Pulmonary artery endothelial cell (primary cell): ENCODE data around the gene TEX44. TPM values are rescaled to one million over a fixed set of nuclear protein-coding genes. Genes with fewer than 3 reads are reported as not detected.
"Not testable (repeated sequence)": the region's sequence is repeated elsewhere in the genome, so short reads cannot be mapped to it uniquely, and the experiment has no call there.

Experiments
- DNase-seq: peaks from one replicate; pipeline ENCODE4 v3.0.0-alpha.2; 2011; ENCODE audit warnings: low read depth, low spot score
- total RNA-seq: library from RNA; depleted of rRNA; stranded (reverse); fragments of >200 nt; gene quantifications from 2 replicates; pipeline ENCODE4 v1.2.3, GENCODE V29; 2014

The TEX44 gene
- not detected in 2 replicates for total RNA-seq

GRCh38 chr2:231592636-231593145 is at the start of gene TEX44:
TEX44 (plus strand) TSS chr2:231592864; CDS start chr2:231592952, 88 bp downstream.
- DNase-seq = no peak

- no peak for DNase-seq
Observed at GRCh38 chr2:231545105-231545902, 47.4 kb upstream of the TEX44 start.

DNA sequence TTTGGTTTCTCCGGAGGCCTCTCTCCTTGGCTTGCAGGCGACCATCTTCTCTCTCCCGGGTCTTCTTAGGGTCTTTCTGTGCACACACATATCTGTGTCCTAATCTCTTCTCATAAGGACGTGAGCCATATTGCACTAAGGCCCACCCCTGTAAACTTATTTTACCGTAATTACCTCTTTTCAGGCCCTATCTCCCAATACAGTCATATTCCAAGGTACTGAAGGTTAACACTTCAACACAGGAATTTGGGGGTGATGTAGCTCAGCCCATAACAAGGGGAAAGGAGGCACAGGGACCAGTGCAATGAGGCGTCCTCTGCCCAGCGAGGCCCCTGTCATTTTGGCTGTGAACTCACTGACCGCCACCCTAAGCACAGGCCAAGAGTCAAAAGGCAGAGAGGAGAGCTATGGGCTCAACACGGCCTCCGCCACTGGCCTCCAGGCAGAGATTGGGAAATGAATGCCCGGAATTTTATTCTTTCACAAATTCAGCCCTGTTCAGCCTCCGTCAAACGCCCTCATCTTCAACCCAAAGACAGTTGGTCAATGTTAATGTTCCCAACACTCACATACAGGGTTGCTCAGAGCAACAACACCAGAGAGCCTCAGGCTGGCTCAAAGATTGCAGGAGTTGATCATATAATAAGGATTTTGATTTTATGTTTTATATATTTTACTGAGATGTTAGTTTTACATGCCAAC is 46.5 kb upstream of the TEX44 start:
- no peak for DNase-seq

GRCh38 chr2:231547315-231548110 is 45.2 kb upstream of the TEX44 start:
- DNase-seq = no peak

- DNase-seq = no peak
Observed at GRCh38 chr2:231548752-231549151, 43.9 kb upstream of the TEX44 start.

DNA sequence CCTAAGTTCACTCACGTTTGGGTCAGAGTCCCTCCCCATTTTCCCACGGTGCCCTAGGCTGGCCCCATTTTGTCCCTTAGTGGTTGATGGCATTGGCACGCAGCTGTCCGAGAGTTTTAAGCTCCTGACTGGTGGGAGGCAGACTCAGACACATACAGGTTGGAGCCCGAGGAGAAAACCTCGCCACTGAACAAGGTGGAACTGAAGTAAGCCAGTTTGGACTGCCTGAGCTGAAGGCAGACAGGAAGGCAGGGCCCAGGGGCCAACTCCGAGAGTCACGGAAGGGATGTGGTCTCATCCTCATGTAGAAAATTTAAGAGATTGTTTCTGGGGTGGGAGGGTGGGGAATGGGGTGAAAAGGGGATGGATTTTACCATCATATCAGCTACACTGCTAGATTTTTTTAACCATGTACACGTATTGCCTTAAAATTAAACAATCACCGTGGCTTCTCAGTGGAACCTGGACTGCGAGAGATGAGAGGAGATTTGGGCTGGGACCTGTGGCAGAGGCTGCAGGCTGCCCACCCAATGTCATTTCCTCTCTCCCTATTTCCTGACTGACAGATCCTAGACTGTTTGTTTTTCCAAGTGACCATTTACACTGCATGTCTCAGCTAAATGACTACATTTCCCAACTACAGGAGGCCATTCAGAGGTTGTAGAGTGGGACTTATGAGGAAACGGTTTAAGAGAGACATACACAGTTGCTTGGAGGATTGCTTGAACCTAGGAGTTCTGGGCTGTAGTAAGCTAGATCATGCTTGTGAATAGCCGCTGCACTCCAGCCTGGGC is 43.0 kb upstream of the TEX44 start:
- DNase-seq = no peak

DNA sequence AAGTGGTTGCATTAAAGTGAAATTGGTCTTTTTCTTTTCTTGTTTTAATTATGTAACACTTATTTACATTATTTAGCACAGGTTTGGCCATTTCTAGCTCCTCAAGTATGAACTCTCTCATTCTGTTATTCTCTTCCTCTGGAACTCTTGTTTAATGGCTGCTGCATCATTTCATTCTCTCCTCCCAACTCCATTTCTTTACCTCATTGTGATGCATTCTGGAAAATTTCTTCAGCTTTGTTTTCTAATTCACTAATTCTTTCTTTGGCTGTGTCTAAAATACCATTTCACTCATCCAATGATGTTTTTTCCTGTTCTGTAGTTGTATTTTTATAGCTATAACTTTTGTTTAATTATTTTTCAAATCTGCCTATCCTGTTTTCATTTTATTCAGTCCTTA is 39.9 kb upstream of the TEX44 start:
- no peak for DNase-seq

DNA sequence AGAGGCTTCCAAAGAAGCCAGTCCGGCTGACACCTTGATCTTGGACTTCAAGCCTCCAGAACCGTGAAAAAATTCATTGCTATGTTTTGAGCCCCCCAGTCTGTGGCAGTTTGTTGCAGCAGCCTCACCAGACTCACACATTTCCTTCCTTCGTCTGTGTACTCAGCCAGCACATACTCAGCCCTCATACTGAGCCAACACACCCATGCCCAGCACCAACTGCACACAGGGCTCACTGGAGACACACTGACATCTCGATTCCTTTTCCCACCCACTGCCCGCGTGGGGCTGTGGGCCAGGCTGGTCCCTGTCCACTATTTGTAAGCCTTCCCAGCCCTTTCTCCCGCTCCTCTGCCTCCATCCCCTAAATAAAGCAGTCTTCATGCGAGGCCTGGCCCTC is 38.3 kb upstream of the TEX44 start:
- no peak for DNase-seq

DNA sequence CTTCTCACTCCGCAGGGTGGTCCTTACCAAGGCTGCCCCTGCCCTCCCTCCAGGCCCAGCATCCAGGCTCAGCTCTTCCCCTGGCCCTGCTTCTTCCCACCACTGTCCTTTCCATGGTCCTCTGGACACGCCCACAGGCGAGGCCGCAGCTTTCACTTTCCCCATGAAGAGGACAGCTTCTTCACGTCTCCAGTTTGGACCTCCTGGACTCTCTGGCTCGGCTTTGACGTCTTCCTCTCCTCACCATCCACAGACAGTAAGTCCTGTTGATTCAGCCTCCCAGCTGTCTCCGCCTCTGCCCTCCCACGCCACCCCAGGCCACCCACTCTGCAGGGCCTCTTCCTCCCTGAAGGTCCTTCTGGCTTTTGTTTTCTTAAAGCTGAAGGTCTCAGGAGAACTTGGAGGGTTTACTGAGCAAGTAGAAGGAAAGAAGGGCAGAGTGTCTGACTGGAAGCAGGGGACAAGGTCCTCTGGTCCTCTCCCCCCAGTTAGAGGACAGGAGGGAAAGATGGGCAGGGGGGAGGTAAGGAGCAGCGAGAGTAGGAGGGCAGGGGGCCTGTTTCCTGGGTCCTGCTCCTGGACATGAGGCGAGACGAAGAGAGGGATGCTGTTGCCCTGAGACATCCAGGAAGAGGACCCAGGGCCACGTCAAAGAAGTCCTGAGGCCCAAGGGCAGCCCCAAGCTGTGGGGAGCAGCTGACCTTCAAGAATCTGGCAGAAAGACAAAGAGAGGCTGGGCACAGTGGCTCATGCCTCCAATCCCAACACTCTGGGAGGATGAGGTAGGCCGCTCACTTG is 37.7 kb upstream of the TEX44 start:
- DNase-seq = no peak

DNA sequence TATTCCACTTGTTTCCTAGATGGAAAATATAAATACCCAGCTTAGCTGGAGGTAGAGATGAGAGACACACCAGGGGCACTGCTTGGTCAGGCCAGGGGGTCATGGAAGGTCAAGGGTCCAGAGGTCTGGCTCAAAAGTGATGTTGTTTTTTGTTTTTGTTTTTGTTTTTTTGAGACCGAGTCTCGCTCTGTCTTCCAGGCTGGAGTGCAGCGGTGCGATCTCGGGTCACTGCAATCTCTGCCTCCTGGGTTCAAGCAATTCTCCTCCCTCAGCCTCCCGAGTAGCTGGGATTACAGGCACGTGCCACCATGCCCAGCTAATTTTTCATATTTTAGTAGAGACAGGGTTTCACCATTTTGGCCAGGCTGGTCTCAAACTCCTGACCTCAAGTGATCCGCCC is 36.2 kb upstream of the TEX44 start:
- DNase-seq = not testable (repeated sequence)

DNA sequence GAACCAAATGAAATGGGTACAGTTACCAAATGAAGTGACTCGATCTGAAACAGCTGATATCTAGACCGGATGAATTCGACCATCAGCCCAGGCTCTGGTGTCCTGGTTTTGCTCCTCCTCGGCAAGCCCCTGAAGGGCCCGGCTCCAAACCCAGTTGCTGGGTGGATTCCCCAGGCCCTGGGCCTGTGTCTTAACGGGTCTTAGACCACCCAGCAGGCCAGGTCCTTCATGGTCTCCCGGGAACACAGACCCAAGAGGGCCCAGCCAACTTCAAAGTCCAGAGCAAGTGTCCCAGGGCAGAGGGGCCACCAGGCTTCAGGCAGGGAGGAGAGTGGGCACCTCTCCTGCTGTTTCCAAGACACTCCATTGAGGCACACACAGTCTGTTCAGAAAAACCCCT is 35.7 kb upstream of the TEX44 start:
- DNase-seq = no peak

GRCh38 chr2:231557571-231558217 is 35.0 kb upstream of the TEX44 start:
- DNase-seq = peak; percentile 32

GRCh38 chr2:231563378-231563961 is 29.2 kb upstream of the TEX44 start:
- DNase-seq = peak; percentile 24

DNA sequence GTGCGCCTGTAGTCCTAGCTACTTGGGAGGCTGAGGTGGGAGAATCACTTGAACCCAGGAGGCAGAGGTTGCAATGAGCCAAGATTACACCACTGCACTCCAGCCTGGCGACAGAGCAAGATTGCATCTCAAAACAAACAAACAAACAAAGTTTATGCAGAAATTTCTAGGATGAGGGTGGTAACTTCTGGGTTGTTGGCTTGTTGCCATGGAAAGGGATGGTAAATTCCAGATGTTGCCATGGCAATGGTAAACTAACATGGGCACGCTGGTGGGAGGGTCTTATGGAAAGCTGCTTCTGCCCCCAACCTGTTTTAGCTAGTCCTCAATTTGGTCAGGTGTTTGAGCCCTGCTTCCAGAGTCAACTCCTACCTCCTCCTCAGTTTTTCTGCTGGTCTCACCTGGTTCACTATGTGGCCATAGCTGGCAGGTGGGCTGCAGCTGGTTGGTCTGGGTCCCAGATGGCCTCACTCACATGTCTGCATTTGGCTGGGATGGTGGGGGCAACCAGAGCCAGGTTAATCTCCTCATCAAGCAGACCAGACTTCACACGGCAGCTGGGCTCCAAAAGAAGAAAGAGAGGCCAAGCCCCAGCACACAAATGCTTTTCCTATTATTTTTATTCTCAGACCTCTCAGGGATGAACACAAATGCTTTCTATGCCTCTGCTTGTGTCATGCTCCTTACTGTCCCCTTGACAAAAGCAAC is 26.6 kb upstream of the TEX44 start:
- DNase-seq = no peak

- no peak for DNase-seq
Observed at GRCh38 chr2:231567159-231567558, 25.5 kb upstream of the TEX44 start.

DNA sequence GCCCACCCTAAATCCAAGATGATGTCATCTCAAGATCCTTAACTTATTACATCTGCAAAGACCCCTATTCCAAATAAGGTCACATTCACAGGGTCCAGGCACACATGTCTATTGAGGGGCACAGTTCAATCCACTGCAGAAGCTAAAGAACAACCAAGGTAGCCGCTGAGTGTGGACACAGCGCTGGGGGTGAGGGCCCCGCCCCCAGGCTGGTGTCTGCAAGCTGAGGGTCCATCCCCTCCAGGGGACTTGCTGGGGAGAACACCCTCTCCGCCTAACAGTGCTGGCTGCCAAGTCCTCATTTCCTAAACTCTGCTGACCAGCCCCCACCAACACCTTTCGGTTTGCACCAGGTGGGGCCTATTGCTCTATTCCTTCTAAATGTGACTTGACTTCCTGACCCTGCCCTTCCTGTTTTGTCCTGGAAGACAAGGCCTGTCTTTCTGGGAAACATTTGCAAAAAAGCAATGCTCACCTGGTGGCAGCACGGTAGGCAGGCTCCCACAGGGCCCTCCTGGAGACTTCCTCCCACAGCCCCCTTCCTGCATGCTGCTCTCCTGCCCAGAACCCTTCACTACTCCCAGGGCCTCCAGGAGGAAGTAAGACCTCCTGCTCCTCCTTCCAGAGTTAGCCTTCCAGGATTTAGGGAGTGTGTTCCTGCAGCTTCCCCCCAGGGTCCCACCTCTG is 24.4 kb upstream of the TEX44 start:
- DNase-seq = no peak

DNA sequence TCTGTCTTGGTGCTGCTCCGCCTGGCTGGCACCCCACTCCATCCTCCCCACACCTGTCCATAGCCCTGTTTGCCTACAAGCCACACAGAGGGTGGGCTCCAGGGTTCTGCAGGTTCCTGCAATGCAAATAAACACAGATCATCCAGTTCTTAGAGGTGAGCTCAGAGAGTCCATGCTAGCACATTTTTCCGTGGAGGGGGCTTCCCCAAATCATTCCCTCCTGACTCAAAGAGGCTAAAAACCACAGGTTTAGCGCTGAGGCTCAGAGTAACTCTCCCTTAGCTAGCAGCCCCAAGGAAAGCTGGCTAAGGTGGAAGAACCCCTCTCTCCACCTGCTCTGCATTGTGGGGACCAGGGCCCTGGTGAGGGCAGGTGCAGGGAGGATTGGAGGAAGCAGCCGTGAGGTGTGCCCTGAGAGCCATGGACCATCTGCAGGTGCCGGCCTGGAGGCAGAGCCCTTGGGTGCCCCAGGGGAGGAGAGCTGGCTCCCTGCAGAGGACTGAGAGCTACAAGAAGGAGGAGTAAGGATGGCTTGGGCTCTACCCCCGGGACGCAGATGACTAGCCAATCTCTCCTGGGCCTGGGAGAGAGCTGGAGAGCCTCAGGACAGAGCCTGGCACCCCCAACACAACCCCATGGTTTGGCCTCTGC is 23.8 kb upstream of the TEX44 start:
- no peak for DNase-seq

DNA sequence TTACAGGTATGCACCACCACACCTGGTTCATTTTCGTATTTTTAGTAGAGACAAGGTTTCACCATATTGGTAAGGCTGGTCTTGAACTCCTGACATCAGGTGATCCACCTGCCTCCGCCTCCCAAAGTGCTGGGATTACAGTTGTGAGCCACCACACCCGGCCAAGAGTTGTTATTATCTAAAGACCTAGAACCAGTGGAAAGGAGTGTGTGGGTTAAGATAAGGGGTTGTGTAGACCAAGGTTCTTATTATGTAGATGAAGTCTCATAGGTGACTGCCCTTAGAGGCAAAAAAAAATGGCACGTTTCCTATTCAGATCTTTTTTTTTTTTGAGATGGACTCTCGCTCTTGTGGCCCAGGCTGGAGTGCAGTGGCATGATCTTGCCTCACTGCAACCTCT is 21.7 kb upstream of the TEX44 start:
- not testable (repeated sequence) for DNase-seq
